Astrocyte of the cerebellum (primary cell): ENCODE data around the gene LIN7A.

ENCODE experiments used
- DNase-seq: peaks from one replicate; pipeline ENCODE4 v3.0.0-alpha.2; 2011; ENCODE audit warnings: low read depth
- H3K4me3 ChIP-seq: 2 replicates; pipeline ENCODE4 v1.5.1; 2011; ENCODE audit warnings: mild to moderate bottlenecking, low read depth, low read length, moderate library complexity
- CTCF ChIP-seq: IDR thresholded peaks from 2 replicates; pipeline ENCODE4 v1.5.1; 2012; ENCODE audit warnings: low read length, low read depth, moderate library complexity, mild to moderate bottlenecking; ENCODE audit errors: missing control alignments
- in situ Hi-C: cut with HindIII; loops from 2 replicates; pipeline ENCODE4 v1.10.0; 2017; ENCODE audit warnings: low sequenced_read_pairs

The LIN7A gene

GRCh38 chr12:80967565-80967964 is 29.8 kb upstream of the LIN7A start:
- DNase-seq, result no peak
- H3K4me3 ChIP-seq, result no peak overlapping the region
- in situ Hi-C loops, result no loop called here
- TF ChIP-seq CTCF, result no peak

- no peak for DNase-seq
- in situ Hi-C loops, result no loop called here
- no peak for TF ChIP-seq CTCF
- H3K4me3 ChIP-seq, result no peak overlapping the region
Measured at GRCh38 chr12:80966001-80966400, 28.3 kb upstream of the LIN7A start.

- no peak for TF ChIP-seq CTCF
- no peak for DNase-seq
- in situ Hi-C loops, result no loop called here
- H3K4me3 ChIP-seq, result no peak overlapping the region
Measured at GRCh38 chr12:80958162-80958561, 20.4 kb upstream of the LIN7A start.

- H3K4me3 ChIP-seq, result no peak overlapping the region
- DNase-seq, result no peak
- in situ Hi-C loops, result no loop called here
- TF ChIP-seq CTCF, result no peak
Measured at GRCh38 chr12:80954857-80955520, 17.3 kb upstream of the LIN7A start.

- no peak overlapping the region for H3K4me3 ChIP-seq
- no peak for TF ChIP-seq CTCF
- no peak for DNase-seq
- in situ Hi-C loops, result no loop called here
Measured at GRCh38 chr12:80952443-80952842, 14.7 kb upstream of the LIN7A start.

- no peak for TF ChIP-seq CTCF
- no peak for DNase-seq
- in situ Hi-C loops, result no loop called here
- no peak overlapping the region for H3K4me3 ChIP-seq
Measured at GRCh38 chr12:80946591-80946990, 8.9 kb upstream of the LIN7A start.
